Measurements from ENCODE around the gene KIF3C.
A peak's percentile ranks its signal among the peaks of the same experiment; 100 is the strongest.
"Not testable (repeated sequence)": the region's sequence is repeated elsewhere in the genome, so short reads cannot be mapped to it uniquely, and the experiment has no call there.

Gene KIF3C

DNA sequence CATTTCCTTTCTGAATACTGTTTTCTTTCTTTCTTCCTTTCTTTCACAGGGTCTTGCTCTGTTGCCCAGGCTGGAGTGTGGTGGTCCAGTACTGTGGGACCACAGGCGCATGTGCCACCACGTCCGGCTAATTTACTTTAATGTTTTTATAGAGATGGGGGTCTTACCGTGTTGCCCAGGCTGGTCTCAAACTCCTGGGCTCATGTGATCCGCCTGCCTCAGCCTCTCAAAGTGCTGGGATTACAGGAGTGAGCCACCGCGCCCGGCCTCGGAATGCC is 68.7 kb downstream of the KIF3C start:
- not testable (repeated sequence) for DNase-seq

DNA sequence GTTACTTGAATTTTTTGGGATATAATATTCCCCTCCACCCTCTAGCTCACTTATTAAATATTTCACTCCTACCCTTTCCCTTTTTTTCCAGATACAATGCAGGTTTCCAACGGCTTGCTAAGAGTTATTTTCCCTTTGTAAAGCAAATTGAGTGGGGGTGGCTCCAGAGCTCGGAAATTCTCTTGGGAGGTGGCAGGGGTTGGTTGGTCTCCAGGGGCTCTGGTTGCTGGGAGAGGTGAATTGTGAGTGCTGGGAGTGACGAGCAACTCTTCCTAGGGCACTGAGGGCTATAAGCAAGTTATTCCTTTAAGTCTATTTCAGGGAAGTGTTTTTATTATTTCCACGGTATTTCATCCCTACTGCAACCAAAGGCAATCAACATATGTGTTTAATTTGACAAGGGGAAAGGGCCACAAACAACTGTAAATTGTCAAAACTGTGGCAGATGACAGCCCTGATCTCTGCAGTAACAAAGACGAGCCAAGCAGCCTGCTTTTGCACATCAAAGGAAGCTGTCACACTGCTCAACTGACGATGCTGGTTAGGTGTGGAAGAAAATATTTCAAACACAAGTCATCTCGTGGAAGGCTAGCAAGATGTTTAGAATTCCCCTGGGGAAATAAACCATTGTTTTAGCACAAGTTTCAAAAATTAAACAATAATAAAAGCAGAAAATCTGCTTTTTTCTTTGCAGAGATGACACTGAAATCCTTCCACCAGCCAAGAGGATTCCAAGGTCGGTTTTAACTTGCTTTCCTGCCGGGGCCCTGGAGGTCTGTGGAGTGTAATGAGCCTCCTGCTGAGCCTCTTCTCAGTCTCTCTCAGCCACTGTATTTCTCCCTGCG is 69.2 kb downstream of the KIF3C start:
- DNase-seq: no peak

DNA sequence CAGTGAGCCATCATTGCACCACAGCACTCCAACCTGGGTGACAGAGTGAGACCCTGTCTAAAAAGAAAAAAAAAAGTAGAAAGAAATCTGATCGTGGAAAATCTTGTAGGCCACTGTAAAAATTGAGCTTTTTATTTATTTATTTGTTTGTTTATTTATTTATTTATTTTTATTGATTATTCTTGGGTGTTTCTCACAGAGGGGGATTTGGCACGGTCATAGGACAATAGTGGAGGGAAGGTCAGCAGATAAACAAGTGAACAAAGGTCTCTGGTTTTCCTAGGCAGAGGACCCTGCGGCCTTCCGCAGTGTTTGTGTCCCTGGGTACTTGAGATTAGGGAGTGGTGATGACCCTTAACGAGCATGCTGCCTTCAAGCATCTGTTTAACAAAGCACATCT is 72.7 kb downstream of the KIF3C start:
- not testable (repeated sequence) for DNase-seq

DNA sequence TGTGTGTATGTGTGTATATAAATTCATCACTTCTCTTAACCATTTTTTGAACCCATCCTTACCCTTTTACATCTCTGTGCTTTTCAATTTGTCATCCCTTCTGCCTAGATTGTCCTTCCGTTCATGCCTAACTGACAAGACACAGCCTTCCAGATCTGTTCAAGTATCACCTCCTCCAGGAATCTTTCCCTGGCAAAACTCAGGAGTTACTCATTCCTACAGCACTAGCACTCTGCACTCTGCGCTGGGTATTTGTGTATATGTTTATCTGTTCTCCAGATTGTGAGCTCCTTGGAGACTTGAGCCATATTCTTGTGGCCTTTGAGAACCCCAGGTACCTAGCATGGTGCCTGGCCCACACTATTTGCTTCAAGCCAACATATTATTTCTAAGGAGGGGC is 77.2 kb downstream of the KIF3C start:
- DNase-seq: no peak

DNA sequence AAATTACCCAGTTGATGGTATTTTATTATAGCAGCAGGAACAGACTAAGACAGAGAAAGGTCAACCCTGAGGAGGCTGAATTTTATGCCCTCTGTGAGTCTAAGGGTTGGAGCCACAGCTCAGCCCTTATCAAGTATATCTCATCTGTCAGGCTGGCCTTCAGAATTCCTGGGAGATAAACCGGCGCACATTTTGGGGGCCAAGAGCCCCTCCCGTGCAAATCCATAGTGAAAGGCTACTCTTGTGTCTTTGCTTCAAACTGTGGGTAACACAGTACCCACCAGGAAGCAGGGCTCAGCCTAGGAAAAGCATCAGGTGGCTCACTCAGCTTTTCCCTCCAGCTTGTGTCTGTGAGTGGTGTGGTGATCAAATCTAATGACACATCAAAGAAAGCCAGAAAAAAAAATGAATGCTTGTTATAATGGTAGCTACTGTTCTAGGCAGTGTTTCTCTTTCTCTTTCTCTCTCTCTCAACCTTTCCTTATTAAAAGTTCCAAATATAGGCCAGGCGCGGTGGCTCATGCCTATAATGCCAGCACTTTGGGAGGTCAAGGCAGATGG is 79.0 kb downstream of the KIF3C start:
- no peak for DNase-seq

DNA sequence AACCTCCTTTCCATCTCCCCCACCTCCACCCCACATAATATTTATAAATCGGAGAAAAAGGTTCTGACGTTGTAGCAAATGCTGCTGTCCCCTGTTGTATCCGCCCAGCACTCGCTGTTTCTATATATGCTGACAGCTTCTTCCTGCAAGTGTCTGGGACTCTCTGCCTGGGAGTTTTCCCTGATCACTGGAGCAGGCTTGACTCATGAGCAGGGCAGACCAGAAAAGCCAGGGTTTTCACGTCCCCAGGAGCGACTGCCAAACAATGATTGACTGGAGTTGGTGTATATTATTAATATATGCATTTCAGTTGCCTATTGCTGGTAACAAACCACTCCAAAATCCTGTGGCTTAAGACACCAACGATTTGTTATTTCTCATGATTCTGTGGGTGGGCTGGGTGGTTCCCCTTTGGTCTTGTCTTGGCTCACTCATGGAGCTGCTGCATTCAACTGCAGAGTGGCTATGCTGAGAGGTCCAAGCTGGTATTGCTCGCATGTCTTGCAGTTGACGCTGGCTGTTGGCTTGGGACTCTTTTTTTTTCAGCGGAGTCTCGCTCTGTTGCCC is 82.8 kb downstream of the KIF3C start:
- DNase-seq: peak; percentile 57

DNA sequence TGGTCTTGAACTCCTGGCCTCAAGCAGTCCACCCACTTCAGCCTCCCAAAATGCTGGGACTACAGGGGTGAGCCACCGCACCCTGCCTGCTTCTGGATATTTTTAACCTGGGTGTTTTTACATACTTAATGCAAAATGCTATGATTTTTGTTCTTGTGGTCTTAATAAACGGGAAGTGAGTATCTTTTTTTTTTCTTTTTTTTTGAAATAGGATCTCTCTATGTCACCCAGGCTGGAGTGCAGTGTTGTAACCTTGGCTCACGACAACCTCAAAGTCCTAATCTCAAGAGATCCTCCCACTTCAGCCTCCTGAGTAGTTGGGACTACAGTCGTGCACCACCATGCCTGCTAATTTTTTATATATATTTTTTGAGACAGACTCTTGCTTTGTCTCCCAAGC is 84.8 kb downstream of the KIF3C start:
- DNase-seq: no peak

DNA sequence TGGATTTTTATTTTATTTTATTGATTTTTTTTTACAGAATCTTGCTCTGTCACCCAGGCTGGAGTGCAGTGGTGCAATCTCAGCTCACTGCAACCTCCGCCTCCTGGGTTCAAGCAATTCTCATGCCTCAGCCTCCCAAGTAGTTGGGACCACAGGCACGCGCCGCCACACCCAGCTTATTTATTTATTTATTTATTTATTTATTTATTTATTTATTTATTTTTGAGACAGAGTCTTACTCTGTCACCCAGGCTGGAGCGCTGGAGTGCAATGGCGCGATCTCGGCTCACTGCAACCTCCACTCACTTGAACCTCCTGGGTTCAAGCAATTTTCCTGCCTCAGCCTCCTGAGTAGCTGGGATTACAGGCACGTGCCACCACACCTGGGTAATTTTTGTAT is 86.0 kb downstream of the KIF3C start:
- DNase-seq: not testable (repeated sequence)

DNA sequence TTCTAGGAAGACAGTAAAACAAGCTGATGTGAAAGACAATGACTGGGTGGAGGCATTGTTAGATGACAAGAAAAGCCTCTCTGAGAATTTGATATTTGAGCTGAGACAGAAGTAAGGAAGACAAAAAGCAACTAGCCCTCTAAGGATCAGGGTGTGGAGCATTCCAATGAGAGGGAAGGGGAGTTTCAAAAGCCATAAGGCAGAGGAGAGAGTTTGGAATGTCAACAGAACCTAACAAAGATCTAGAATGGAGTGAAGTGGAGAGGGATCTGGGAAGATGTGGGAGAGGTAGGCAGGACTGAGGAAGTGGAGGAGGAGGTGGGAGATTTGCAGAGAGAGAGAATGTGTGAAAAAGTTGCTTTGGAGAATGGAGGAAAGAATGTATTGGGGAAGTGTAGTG is 86.7 kb downstream of the KIF3C start:
- DNase-seq: no peak

DNA sequence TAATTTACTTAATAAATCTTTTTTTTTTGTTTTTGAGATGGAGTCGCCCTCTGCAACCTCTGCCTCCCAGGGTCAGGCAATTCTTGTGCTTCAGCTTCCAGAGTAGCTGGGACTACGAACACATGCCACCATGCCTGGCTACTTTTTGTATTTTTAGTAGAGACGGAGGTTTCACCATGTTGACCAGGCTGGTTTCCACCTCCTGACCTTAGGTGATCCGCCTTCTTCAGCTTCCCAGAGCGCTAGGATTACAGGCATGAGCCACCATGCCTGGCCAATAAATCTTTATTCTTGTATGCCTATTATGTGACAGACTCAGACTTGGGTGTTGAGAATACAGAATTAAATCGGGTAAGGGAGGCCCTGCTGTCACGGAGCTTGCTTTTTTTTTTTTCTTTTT is 87.3 kb downstream of the KIF3C start:
- DNase-seq: no peak

DNA sequence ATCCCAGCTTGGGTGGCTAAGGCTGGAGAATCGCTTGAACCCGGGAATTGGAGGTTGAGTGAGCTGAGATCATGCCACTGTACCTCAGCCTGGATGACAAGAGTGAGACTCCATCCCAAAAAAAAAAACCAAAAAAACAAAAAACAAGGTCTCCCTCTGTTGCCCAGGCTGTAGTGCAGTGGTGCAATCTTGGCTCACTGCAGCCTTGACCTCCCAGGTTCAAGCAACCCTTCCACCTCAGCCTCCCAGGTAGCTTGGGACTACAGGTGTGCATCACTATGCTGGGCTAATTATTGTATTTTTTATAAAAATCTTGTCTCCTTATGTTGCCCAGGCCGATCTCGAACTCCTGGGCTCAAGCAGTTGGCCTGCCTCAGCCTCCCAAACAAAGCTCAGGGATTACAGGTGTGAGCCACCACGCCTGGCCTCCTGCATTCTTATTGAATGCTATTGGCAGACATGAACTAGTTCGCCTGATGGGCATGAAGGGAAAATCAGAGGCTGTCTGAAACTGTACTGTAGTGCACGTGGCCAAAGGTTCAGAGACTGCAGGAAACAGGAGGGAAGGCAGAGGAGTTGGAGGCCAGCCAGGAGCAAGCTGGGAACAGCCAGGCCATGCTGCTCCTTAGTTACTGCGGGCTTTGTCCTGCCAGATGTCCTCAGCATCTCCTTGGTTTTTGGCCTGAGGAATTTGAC is 88.0 kb downstream of the KIF3C start:
- DNase-seq: no peak

DNA sequence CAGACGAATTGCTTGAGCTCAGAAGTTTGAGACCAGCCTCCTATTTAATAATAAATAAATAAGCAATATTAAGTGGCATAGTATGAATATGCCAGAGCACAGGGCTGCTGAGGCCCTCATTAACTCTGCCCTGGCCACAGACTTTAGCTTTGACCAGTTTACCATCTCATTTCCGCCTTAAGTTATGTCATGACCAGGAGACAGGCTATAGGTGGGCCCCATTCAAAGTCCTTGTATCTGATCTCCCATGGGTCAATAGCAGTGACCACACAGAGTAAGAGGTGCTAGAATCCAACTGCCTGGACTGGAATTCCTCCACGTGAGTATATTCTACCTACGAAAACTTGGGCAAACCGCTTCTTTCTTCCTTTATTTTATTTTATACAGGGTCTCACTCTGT is 90.6 kb downstream of the KIF3C start:
- DNase-seq: no peak

DNA sequence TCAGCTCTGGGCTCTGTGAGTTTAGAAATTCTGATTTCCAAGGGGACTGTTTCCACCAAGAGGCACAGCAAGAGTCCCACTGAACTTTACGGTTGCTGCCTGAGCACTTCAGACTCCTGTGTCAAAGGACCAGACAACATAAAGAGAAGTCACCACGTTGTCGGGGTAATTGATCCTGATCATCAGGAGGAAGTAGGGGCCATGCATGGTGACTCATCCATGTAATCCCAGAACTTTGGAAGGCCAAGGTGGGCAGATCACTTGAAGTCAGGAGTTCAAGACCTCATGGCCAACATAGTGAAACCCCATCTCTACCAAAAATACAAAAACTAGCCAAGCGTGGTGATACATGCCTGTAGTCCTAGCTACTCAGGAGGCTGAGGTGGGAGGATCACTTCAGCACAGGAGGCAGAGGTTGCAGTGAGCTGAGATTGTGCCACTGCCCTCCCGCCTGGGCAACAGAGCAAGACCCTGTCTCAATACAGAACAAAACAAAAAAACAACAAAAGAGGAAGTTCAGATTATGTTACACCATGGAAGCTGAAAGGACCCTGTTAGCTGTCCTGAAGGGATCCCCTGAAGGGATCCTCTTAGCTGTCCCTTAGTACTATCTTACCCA is 94.6 kb downstream of the KIF3C start:
- no peak for DNase-seq

DNA sequence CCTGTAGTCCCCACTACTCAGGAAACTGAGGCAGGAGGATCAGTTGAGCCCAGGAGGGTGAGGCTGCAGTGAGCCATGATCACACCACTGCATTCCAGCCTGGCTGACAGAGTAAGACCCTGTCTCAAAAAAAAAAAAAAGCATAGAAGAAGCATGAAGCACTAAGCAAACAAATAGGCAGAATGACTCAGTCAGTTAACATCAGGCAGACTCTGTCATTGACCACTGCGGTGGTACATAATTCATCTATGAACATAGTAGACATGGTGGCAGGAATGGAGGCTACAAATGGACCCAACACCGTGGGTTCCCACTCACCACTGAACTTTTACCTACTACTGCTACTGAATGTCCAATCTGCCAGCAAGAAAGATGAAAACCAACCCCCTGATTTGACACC is 96.4 kb downstream of the KIF3C start:
- peak; percentile 27 for DNase-seq

DNA sequence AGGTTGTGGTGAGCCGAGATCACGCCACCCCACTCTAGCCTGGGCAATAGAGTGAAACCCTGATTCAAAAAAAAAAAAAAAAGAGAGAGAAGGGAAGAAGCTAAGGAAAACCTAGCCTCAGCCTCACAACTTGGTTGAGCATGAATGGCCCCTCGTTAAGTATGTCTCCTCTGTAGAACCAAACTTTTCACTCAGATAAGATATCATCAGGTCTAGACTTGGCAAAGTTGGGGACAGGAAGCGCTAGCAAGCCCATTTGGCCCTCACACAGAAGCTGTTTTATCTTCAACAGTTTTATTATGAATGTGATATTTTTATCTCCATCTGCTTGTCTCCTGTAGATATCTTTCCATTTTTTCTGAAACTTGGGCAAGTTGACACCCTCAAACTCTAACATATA is 100.5 kb downstream of the KIF3C start:
- DNase-seq: no peak

DNA sequence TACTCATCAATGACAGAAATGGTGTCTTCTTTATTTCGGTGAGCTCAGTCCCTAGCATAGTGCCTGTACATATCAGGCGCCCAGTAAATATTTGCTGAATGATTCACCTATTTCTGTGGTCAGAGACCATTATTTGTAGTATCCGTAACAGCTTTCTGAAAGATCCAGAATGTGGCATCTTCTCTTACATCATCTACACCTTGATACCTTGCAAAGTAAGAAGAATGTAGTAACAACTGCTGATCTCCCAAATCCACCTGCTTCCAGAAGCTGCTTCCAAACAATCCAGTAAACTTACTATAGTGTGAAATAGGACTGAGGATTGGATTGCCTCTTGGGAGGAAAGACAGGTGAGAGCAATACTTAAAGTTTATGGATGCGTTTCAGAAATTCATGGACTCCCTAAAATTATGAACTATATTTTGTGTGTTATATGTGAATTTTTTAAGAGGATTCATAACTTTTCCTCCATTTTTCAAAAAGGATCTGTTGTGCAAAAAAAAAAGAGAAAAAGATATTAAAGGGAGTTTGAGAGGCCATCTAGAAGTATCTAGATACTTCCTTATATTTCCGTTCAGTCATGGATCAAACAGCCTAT is 103.1 kb downstream of the KIF3C start:
- no peak for DNase-seq

DNA sequence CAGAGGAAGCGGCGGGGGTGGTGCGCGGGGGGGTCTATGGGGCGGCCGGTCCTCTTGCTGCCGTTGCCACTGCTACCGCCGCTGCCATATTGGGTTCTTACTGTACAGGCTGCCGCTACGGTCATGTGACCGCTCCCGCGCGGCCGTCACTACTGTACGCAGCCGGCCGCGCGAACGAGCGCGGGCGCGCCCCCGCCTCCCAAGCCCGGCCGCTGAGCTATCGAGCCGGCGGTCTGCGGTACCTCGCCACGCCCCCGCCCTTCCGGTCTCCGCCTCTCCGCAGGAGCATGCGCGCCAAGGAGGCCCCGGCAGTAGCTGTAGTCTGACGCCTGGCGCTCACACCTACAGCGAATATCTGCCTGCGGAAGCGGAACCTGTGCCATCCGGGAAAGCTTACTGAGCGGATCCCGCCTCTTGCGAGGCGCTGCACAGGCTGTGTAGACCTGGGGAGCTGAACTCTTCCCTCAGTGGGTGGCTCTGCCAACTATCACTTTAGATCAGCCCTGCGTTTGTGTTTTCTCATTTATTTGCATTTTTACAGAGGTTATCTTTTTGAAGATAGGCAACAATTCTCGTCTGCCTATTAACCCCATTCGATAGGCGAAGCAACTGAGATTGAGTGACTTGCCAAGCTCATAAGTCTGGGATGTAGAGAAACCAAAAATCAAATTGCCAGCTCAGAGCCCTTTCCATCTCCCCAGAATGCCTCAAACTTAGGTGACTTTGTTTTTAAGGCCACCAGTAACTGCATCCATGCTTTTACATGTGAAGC is 103.8 kb downstream of the KIF3C start, which contains the start of gene ASXL2:
Gene ASXL2, minus strand, starts transcription at position 127 of the 772 bp plus-strand sequence. CDS start 265 bp downstream, outside the sequence.
- peak; percentile 99 for DNase-seq

DNA sequence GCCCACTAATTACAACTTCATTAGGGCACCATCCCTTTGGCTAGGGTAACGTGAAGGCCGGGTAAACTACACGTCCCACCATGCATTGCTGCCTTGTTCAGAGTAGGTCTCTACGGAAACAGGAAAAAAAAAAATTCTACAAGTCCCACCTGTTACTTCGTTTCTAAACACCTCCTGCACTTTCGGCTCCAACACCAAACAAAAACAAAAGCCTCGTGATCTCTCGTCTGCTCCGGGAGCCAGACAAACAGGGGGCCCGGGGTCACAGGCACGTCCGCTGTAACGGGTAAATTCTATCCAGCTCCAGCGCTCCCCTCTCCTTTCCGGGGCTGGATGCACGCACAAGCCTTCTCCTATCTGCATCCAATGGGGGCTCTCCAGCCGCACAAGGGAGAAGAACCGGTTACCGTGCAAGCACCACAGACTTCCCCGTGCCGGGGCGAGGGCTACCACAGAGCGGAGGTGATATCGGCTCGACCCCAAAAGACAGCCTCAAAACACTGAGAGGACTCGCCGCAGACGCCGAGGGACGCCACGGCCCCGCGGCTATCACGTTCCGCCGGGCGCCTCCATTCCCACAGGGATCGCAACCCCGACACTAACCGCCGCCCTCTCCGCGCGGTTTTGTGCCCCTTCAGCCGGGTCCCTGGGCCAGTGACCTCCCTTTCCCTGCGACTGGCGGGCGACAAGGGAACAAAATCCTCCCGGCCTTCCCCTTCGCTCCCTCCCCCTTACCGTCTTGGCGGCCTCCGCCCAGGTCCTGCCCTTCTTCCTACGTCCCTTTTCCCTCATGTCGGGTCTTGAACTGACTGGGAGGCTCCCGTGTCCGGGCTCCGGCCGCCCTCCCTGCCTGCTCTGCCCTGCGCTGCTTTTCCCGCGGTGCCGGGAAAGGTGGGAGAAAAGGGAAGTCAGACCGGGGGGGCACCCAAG is 104.6 kb downstream of the KIF3C start:
- DNase-seq: peak; percentile 82

Measured in islet precursor cell (in vitro differentiated cells).